ENCODE data around the gene BAG5. TPM values are rescaled to one million over a fixed set of nuclear protein-coding genes. Genes with fewer than 3 reads are reported as not detected.

Gene BAG5
- total RNA-seq, 1 donor from 2014 or later, result 16.1 TPM

DNA sequence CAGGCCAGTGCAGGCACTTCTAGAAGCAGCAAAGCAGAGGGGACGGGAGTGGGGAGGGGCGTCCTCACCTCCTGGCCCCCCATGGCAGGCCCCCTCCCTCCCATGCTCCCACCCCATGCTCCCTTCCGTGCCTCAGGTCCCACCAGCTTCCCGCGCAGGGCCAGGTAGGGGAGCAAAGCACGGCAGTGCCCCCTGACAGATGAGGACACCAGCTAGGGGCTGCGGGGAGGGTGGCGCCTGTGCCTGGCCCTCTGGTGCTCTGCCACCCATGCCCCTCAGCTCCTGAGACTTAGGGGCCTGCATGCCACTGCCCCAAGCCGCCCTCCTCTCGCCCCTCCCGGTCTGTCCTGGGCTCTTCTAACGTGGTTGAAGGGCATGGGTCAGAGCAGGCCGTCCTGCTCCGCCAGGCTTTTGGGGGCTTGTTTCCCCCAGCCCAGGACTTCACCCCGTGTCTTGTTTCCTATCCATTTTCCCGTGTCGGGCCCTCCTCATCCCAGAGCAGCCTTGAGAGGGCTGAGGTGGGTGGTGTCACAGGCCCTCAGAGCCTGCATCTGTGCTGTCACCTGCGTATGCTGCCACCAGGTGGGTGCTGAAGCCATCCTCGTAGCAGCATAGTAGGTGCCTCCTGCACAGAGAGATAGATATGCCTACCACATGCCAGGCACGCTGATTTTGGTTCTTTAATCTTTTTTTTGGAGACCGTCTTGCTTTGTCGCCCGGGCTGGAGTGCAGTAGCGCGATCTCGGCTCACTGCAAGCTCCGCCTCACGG is 23.2 kb downstream of the BAG5 start:
- ATAC-seq (no peak), DNase-seq (ENCODE audit: missing footprints) (peak; percentile 53)

DNA sequence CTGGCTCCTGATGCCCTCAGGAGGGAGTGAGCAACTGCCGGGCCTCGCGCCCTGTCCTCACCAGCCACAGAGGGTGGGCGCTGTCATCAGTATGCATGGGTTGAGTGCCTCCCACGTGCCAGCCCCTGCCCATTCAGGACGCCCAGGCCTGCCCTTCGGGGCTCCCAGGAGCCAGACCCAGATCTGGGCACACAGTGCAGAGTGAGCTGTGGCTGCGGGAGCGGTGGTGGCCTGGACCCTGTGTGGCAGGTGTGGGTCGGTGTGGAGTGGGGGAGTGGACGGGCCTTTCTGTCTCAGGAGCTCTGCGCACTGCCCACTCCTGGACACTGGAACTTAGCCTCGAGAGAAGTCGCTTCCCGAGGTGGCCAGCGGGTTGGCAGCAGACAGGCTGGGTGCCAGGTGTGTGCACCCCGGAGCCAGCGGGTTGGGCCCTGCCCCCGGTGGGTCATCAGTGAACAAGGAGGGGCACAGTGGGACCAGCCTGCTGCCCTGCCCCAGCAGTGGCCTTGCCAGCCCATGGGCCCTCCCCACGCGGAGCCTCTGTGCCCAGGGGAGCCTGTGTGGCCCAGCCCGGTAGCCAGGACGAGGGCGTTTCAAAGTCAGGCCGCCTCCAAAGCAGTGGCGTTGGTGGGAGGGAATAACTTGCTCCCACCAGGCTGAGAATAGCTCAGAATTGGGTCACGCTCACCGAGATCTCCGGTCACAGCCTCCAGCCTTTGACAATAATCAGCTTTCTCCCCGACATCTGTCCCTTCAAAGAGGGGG is 24.0 kb downstream of the BAG5 start:
- ATAC-seq, result peak; percentile 32
- intact Hi-C loops (cut with DNase I), result no loop called here
- peak; percentile 72 for DNase-seq (ENCODE audit: missing footprints)

More for the DNA sequence above, 23.2 kb downstream of the BAG5 start:
- intact Hi-C loops (cut with DNase I), result no loop called here

DNA sequence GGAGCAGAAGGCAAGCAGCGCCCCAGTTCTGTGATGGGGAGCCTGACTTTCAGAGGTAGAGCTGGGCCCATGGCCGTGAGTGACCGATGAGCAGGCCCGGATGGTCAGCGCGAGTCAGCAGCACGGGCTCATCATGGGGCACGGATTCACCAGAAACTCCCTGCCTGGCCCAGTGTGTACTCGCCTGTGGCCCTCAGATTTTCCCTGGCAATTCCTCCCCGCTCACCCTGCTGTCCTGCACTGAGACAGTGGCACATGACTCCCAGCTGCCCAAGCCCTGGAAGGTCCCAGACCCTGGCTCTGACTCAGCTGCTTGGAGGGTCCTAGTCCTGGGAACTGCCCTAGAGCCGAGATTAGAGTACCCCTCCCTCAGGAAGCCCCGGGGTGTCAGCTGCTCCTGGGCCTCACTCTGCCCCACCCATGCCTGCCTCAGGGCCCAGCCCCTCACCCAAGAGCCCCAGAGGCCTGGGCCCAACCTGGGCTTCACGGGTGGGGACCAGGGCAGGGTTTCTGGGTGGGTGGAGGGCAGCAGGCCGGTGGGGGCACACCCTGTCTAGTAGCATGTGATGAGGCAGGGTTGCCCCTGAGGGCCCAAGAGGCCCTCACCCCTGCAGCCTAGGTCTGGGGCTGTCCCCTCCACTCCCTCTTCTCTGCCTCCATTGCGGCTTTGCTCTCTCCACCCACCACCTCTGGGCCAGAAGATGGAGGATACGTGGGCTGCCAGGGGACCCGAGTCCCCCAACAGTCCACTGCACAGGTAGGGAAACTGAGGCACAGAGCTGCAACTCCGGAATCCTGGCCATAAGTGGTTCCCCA is 25.1 kb downstream of the BAG5 start:
- intact Hi-C loops (cut with DNase I), result no loop called here
- DNase-seq (ENCODE audit: missing footprints) (peak; percentile 60), ATAC-seq (no peak)

DNA sequence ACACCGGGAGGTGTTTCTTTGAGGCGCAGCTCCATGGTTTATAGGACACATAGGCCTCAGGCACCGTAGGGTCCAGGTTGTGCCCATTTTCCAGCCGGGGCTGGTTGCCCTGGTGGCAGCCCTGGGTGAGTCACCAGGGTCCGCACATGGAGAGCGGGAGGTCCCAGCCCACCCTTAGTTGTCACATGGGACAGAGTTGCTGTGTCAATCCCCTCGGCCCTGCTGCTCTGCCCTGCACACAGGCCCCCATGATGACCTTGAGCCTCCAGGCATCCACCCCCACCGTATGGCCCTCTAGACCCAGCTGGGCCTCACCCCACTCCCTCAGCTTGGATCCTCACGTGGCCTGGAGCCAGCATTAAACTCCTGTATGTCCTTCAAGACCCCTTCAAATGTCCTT is 25.8 kb downstream of the BAG5 start:
- peak; percentile 53 for DNase-seq (ENCODE audit: missing footprints)
- ATAC-seq, result no peak
- intact Hi-C loops (cut with DNase I), result no loop called here

DNA sequence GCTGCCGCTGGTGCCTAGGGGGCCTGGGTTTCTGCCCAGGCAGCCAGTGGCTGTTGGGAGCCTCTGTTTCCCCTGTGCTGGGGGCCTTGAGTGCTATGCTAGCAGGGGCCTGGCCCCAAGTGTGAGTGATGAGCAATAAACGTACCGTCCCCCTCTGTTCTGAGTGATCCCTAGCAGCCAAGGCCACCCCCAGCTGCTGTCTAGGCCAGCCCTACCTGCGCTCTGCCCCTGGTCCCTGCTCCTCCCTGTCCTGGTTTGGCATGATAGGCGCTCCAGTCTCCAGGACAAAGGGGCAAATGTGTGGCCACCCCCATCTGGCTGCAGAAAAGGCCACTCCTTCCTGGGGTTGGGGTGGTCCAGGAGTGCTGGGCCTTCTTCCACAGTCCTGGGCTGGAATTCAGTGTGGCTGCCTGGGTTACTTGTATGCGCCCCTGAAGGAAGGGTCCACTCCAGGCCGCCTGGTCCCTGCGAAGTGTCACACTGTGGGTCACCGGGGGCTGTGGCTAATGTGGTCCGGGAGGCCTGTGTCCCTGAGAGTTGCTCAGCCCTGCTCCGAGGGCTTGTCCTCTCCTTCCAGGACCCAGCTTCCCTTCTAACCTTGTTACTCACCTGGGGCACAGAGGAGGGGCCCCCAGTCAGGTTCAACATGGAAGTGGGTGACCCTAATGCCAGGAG is 26.4 kb downstream of the BAG5 start:
- no peak for ATAC-seq
- intact Hi-C loops (cut with DNase I), result no loop called here
- peak; percentile 64 for DNase-seq (ENCODE audit: missing footprints)

DNA sequence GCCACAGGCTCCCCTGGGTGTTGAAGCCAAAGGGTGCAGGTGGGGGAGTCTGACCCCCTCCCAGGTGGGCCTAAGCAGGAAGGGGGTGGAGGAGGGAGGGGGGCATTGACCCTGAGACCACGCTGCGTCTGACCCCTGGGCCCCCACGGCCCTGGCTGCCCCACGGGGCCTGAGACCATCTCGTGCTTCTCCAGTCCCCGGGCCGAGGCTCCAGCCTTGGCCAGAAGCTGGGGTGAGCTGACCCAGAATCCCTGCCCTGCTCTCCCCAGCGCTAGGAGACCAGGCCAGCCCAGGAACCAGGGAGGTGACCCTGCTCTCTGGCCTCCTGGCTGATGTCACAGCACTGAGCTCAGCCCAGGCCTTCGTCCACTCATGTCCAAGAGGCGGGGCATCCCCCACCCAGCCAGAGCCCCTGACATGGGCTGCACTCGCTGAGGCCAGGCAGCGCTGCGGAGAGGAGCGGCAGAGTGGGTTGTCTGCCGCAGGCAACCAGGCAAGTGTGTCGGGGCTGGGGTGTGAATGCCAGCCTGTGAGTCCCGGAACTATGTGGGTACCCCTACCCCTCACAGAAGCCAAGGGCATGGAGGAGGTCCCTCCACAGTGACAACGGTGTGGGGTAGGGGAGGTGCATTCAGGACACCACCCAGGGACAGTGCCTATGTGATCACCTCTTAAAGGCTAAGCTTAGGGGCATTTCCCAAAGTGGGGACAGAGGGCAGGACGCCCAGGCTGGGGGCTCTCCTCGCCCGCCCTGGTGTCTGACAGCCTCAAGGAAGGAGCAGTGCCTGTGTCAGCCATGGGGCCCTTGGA is 27.2 kb downstream of the BAG5 start:
- DNase-seq (ENCODE audit: missing footprints), result peak; percentile 57
- intact Hi-C loops (cut with DNase I), result no loop called here
- ATAC-seq, result no peak

DNA sequence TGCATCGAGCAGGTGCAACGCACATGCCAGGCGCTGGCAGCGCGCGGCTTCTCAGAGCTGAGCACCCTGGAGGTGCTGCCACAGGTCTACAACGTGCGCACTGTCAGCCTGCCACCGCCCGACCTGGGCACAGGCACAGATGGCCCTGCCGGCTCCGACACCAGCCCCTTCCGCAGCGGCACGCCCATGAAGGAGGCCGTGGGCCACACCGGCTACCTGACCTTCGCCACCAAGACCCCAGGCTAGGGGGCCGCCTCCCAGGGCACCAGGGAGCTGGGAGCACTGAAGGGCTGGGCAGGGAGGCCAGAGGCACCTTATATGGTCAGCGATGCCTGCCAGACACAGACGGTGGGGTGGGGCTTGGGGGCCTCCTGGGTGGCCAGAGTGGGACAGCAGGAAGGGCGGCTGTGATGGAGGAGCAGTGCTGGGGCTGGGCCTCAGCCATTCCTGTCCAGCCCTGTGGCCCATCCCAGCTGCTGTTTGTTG is 27.8 kb downstream of the BAG5 start:
- ATAC-seq, result no peak
- peak; percentile 64 for DNase-seq (ENCODE audit: missing footprints)
- intact Hi-C loops (cut with DNase I), result no loop called here

DNA sequence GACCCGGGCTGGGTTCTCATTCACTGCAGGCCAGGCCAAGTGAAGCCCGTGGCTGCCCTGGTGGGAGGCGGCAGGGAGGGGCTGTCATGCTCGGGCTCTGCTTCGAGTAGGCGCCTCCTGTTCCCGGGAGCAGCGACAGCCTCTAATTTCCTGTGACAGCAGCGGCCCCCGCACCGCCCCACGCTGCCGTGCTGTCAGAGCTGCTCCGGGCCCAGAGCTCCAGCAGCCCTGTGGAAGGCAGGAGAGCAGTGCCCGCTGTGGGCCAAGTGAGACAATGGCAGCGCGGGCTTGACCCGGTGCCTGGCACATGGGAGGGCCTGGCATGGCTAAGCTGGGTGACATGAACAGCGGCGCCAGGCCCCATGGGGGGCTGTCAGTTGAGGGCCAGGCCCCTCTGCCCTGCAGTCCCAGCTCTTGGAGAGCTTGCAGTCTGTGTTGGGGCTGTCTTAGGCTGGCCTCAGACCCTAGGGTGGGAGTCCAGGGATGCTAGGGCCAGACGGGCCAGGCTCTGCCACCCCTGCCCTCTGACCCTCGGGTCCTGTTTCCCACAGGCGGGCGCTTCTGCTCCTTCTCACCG is 28.4 kb downstream of the BAG5 start:
- ATAC-seq (no peak), DNase-seq (ENCODE audit: missing footprints) (peak; percentile 53)

DNA sequence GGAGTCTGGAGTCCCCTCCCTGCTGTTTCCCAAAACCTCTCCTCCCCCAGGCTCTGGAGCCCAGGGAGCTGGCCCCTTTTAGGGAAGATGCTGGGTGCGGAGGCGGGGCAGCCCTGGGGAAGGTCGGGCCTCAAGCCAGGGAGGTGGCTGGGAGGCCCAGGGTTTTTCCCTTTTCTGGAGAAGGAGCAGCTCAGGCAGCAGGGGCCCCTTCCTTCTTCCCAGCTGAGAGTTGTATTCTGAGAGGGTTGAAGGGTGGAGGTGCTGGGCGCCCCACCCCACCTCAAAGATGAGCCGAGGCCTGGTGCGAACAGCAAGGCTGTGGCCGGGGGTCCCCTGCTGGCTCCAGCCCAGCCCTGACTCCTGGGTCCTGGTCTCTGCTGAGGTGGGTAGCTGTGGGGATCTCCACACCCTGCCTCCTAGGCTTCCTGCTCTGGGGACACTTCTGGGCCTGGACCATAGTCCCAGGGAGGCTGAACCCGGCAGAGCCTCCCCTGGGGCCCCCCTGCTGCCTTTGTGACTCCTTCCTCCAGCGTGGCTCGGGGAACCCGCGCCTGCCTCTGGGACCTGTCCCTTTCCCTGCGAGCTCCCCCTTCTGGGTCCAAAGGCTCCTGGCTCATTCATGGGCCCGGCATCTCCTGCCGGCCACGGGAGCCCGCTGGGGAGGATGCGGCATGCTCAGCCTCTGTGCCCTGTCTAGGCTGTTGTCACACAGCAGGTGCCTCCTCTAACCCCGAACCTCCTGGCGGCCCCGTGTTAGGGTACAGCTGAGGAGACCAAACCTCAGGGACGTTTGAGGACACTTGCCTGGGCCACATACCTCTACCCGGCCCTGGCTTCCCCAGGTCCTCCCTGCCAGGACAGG is 29.1 kb downstream of the BAG5 start:
- intact Hi-C loops (cut with DNase I), result no loop called here
- ATAC-seq (no peak), DNase-seq (ENCODE audit: missing footprints) (peak; percentile 60)

More for the DNA sequence above, 28.4 kb downstream of the BAG5 start:
- intact Hi-C loops (cut with DNase I), result no loop called here

DNA sequence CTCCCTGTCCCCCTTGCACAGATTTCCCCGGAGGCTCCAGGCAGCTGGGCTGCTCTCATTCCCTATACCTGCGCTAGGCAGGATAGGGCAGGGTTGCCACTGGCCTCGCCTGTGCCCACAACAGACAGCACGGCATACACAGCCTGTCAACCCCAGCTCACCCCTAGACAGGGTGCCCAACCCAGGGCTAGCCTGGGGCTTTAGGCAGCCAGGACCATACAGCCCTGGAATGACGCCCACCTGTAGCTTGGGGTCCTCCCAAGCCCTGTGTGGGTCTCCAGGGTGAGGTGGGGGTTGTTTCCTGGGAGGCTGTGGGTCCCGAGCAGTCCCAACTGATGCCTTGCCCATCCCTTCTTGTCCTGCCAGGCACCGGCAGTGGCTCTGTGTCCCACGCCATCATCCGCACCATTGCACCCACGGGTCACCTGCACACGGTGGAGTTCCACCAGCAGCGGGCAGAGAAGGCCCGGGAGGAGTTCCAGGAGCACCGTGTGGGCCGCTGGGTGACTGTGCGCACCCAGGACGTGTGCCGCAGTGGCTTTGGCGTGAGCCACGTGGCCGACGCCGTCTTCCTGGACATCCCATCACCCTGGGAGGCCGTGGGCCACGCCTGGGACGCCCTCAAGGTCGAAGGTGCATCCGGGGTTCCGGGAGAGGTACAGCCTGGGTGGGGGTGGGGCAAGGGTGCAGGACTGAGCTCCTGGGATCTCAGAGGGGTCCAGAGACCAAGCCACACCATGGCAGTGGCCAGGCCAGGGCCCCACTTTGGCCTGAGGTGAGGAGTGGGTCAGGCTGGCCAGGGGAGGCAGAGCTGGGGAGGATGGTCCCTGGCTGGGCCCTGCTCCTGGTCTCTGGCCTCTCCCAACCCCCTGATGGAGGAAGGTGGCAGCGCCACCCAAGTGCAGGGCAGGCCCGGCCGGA is 30.0 kb downstream of the BAG5 start:
- intact Hi-C loops (cut with DNase I), result no loop called here
- ATAC-seq, result no peak
- peak; percentile 61 for DNase-seq (ENCODE audit: missing footprints)

DNA sequence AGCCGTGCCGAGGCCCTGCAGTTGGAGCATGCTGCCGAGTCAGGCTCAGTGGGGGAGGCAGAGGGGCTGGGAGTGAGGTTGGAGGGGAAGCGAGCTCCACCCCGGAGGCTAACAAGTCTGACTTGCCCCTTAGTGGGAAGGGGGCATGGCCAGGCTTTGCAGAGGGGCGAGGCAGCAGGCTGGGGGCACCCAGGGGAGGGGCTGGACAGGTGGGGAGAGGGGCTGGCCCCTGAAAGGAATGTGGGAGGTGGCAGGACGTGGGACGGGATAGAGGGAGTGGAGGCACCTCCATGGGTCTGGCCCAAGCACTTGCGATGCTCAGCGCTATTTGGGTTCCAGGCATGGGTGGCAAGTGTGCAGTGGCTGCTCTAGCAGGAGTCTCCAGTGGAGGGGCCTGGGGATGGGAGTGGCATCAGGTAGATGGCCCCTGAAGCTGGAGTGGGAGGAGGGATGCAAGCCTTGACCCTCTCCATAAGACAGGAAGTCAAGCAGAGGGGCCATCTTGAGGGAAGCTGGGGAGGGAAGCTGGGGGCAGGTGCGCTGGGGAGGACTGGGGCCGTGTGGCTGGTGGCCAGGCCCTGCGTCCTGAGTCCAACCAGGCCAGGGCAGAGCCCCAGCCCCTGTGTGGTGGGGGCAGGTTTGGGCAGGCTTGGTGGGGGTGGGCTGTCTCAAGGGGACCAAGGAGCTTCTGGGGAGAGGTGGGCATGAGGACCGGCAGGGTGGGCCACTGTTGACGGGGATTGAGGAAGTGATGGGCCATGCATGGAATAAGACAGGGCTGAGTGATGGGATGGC is 30.8 kb downstream of the BAG5 start:
- ATAC-seq, result no peak
- intact Hi-C loops (cut with DNase I), result no loop called here
- peak; percentile 27 for DNase-seq (ENCODE audit: missing footprints)

DNA sequence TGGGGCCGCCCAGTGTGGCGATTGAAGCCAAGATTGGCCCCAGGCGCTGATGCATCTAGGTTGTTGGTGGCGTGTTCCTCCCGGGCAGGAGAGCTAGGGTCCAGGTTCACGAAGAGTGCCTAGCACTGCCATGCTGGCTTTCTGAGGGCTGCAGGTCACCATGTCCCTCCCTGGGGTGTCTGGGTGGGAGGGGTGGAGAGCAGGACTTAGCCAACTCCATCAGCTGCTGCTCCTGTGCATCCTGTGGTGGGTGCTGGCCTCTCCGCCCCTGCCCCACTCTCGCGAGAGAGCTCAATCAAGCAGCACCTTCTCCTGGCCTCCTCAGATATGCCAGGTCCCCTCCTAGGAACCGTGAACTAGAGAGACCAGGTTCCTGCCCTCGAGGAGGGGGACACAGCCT is 31.6 kb downstream of the BAG5 start:
- intact Hi-C loops (cut with DNase I), result no loop called here
- DNase-seq (ENCODE audit: missing footprints), result no peak

DNA sequence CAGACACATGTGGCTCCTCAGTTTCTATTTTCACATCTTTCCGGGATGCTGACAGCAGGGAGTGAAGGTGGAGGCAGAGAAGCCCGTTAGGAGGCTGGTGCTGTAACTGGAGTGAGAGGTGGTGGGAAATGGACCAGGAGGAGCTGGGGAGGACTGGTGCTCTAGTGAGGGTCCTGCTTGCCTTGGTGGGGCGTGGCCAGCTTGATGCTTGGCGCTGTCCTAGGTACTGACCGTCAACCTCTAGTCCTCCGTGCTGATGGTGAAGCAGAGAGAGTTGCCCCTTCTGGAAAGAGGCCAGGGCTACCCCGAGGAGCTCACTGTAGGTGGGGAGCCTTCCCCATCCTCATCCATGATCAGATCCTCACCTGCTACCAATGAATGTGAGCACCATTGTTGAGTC is 32.1 kb downstream of the BAG5 start:
- intact Hi-C loops (cut with DNase I), result no loop called here
- DNase-seq (ENCODE audit: missing footprints) (no peak), ATAC-seq (no peak)

More for the DNA sequence above, 31.6 kb downstream of the BAG5 start:
- ATAC-seq, result no peak

DNA sequence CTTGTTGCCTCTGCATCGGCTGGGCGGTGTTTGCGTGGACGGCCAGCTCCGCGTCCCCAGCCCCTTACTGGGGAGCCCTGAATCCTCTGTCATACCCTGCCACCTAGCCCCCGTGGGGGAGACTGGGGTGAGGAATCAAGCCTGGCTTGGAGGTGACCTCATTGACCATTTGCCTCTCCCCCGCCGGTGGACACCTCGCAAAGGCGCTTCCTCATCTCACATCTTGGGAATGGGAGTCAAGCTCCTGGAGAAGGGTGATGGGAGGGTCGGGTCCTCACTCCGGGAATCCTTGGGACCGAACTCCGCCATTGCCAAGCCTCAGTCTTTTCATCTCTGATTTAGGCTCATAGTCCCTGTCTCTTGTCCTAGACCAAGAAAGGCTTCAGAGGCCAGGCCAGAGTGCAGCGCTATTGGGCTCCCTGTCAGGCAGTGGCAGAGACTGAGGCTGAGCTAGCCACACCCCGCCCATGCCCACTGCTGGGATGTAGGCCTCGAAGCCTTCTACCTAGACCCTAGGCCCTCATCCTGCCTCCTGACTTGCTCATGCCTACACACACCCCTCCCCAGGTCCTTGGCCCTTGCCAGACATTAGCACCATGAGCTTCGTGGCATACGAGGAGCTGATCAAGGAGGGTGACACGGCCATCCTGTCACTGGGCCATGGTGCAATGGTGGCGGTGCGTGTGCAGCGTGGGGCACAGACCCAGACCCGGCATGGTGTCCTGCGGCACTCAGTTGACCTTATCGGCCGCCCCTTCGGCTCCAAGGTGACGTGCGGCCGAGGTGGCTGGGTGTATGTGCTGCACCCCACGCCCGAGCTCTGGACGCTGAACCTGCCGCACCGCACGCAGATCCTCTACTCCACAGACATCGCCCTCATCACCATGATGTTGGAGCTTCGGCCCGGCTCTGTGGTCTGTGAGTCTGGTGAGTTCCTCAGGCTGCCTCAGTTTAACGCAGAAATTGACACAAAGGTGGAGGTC is 32.8 kb downstream of the BAG5 start:
- intact Hi-C loops (cut with DNase I), result no loop called here
- ATAC-seq, result no peak
- DNase-seq (ENCODE audit: missing footprints), result no peak

Measured in Right ventricle myocardium inferior (tissue), 1 donor.